Ovary (tissue), 9 donors: ENCODE data around the gene MARK3. TPM values are rescaled to one million over a fixed set of nuclear protein-coding genes. Genes with fewer than 3 reads are reported as not detected.

Source experiments
- DNase-seq, 5 donors: peaks; one replicate each; pipeline ENCODE4 v3.0.0-alpha.2; 2019 to 2020
- H3K27ac ChIP-seq, 2 donors: fragments of 200-600 bp; one replicate each; pipeline versions ENCODE4 v1.5.1 to v1.8.0; 2019 to 2022
- H3K27me3 ChIP-seq: fragments of 200-600 bp; one replicate; pipeline ENCODE4 v1.8.0; 2022
- H3K36me3 ChIP-seq: fragments of 200-600 bp; sonication (generic); one replicate; pipeline ENCODE4 v1.5.1; 2019
- H3K4me1 ChIP-seq: one replicate; pipeline ENCODE4 v1.8.1; 2013; ENCODE audit warnings: mild to moderate bottlenecking, moderate library complexity; ENCODE audit not compliant: insufficient read depth
- H3K4me3 ChIP-seq: fragments of 200-600 bp; sonication (generic); one replicate; pipeline ENCODE4 v1.5.1; 2017
- H3K9me3 ChIP-seq, 2 donors: fragments of 200-600 bp in 1 of 2; sonication (generic) in 1 of 2; one replicate each; pipeline versions ENCODE4 v1.5.1 to v1.8.1; 2013 to 2019; ENCODE audit warnings: mild to moderate bottlenecking in 1 of 2, moderate library complexity in 1 of 2
- CTCF ChIP-seq, 3 donors: fragments of 450-650 bp in 2 of 3; fragments of 200-600 bp in 1 of 3; IDR thresholded peaks; one replicate each; pipeline versions ENCODE4 v1.5.1 to v1.8.0; 2016 to 2022; ENCODE audit warnings: antibody characterized with exemption in 3 of 3, mild to moderate bottlenecking in 1 of 3
- EP300 ChIP-seq: sonication (generic); formaldehyde crosslinking; IDR thresholded peaks from one replicate; pipeline ENCODE4 v1.6.1; 2017; ENCODE audit warnings: antibody characterized with exemption
- POLR2A ChIP-seq: fragments of 450-650 bp; IDR thresholded peaks from one replicate; pipeline ENCODE4 v1.6.1; 2017; ENCODE audit warnings: antibody characterized with exemption, mild to moderate bottlenecking, moderate library complexity
- WGBS, 3 donors: extraction: QIAGEN DNeasy Blood & Tissue Kit in 1 of 3; methylation state at CpG; one replicate each; pipeline versions ENCODE4 v1.1.5 to v1.1.7; 2013 to 2017; 5-methylcytosine and 5-hydroxymethylcytosine counted together
- intact Hi-C, 4 donors: fragments of 100-400 bp; cut with DNase I; formaldehyde crosslinking; loops; one replicate each; pipeline versions ENCODE4 v1.11.0 to v1.15.1; 2022 to 2023
- polyA plus RNA-seq, 2 donors: library from polyadenylated mRNA; stranded (reverse); fragments of 200-250 nt in 1 of 2; fragments of 350-450 nt in 1 of 2; fragmentation: Illumina TruSeq in 1 of 2; extraction: RNeasy Lipid Tissue Mini Kit (QIAGEN cat#74804) in 1 of 2; gene quantifications; one replicate each; pipeline ENCODE4 v1.2.3, GENCODE V29; 2013 to 2014
- total RNA-seq, 7 donors: library from RNA; depleted of rRNA in 2 of 7; stranded (reverse); fragments of >200 nt in 2 of 7; fragmentation: NEBNext Ultra II Directional in 3 of 7; extraction: Animal tissue kit (Norgen Biotek cat#: 25700) in 3 of 7; gene quantifications; one replicate each; pipeline versions ENCODE4 v1.1.0 to v1.2.4, GENCODE V29; 2016 to 2023
- donor health status: DM: no; HTN: no; CAD: no; lungs with moderate emphysema.
- donor health status: DM: no; HTN: no; CAD: no.
- donor health status: Bipolar disorder and iron deficiency.
- donor health status: DM: yes; HTN: yes; CAD: no.
- donor health status: DM: no; HTN: no; CAD: no.
- donor health status: DM: yes; HTN: yes; CAD: no.

The MARK3 gene
- total and polyA plus RNA-seq, 9 donors: 46.4 to 110 (median 71.1) TPM

- DNase-seq: no peak
- H3K9me3 ChIP-seq: no peaks in the 10 kb centered on the region
- H3K4me1 ChIP-seq: peaks cover 20% of the 10 kb centered on the region
- H3K27me3 ChIP-seq: no peaks in the 10 kb centered on the region
- H3K27ac ChIP-seq: no peak overlapping the region
- no peak overlapping the region for H3K4me3 ChIP-seq
- 62 to 73% (median 65%) methylated on average over 2 of the region's 2 CpGs for WGBS, 3 donors
- no peaks in the 10 kb centered on the region for H3K36me3 ChIP-seq
- intact Hi-C loops: no loop called here
- no peak for TF ChIP-seq CTCF (IDR thresholded peaks at IDR 0.05)
- TF ChIP-seq EP300: no peak
- TF ChIP-seq POLR2A: no peak
Observed at GRCh38 chr14:103402695-103403094, 17.5 kb downstream of the MARK3 start.

- Histone ChIP-seq H3K27ac (peak overlapping the region; percentile 3 to 53), H3K4me3 (no peak overlapping the region), H3K9me3 (no peaks in the 10 kb centered on the region), H3K36me3 (no peaks in the 10 kb centered on the region), H3K27me3 (no peaks in the 10 kb centered on the region), H3K4me1 (peaks cover 22% of the 10 kb centered on the region)
- no peak for DNase-seq
- no peak for TF ChIP-seq CTCF (IDR thresholded peaks at IDR 0.05)
- intact Hi-C loops: no loop called here
- WGBS, 3 donors: 39 to 41% (median 40%) methylated on average over 9 of the region's 9 CpGs
Observed at GRCh38 chr14:103404032-103404918, 19.1 kb downstream of the MARK3 start.

- no peaks in the 10 kb centered on the region for H3K9me3 ChIP-seq
- peak in 3 of 5 donors; percentile 58 to 68 (median 60) for DNase-seq
- no peaks in the 10 kb centered on the region for H3K36me3 ChIP-seq
- no peak overlapping the region for H3K4me3 ChIP-seq
- peak overlapping the region in 1 of 2 donors; percentile 0 for H3K27ac ChIP-seq
- WGBS, 3 donors: 7 to 19% (median 11%) methylated on average over 7 of the region's 7 CpGs
- TF ChIP-seq EP300 (no peak), POLR2A (no peak), CTCF (IDR thresholded peaks at IDR 0.05) (no peak)
- no peaks in the 10 kb centered on the region for H3K27me3 ChIP-seq
- H3K4me1 ChIP-seq: peaks cover 20% of the 10 kb centered on the region
- intact Hi-C loops: no loop called here
Observed at GRCh38 chr14:103404920-103405319, 19.7 kb downstream of the MARK3 start.

- no peaks in the 10 kb centered on the region for H3K9me3 ChIP-seq
- H3K27me3 ChIP-seq: no peaks in the 10 kb centered on the region
- peak overlapping the region in 1 of 2 donors; percentile 53 for H3K27ac ChIP-seq
- peak; percentile 54 to 75 (median 61) for DNase-seq
- TF ChIP-seq CTCF (IDR thresholded peaks at IDR 0.05): no peak
- no peak for TF ChIP-seq POLR2A
- TF ChIP-seq EP300: no peak
- WGBS, 3 donors: 12 to 18% (median 17%) methylated on average over 7 of the region's 7 CpGs
- H3K36me3 ChIP-seq: no peaks in the 10 kb centered on the region
- intact Hi-C loops: no loop called here
- no peak overlapping the region for H3K4me3 ChIP-seq
- peaks cover 11% of the 10 kb centered on the region for H3K4me1 ChIP-seq
Observed at GRCh38 chr14:103408491-103409155, 23.4 kb downstream of the MARK3 start.
